CD4-positive, alpha-beta T cell (primary cell): ENCODE measurements around the gene GBGT1. TPM values are rescaled to one million over a fixed set of nuclear protein-coding genes. Genes with fewer than 3 reads are reported as not detected.

Source experiments
- ATAC-seq: fragments of 200-7000 bp; cut with Tn5 transposase; one replicate; pipeline ENCODE4 v1.10.0; 2022; ENCODE audit warnings: mild to moderate bottlenecking; ENCODE audit not compliant: poor library complexity
- CTCF ChIA-PET: fragments of 350-600 bp; sonication (Branson Sonifier 250); formaldehyde crosslinking; loops from one replicate; lab custom pipeline; 2021; ENCODE audit warnings: antibody characterized with exemption, inconsistent platforms; lab: Charles Lee
- POLR2A ChIA-PET: fragments of 350-600 bp; sonication (Branson Sonifier 250); formaldehyde crosslinking; loops from one replicate; lab custom pipeline; 2021; ENCODE audit warnings: antibody characterized with exemption, inconsistent platforms; lab: Charles Lee
- DNase-seq, 14 experiments: peaks; one replicate each; pipeline ENCODE4 v3.0.0-alpha.2; 2013 to 2020; ENCODE audit warnings: mixed read lengths in 2 of 14
- H3K27ac ChIP-seq, 2 donors: one replicate each; pipeline versions ENCODE4 v1.5.1 to v1.7.0; 2013; ENCODE audit warnings: low read length in 2 of 2, low read depth in 1 of 2, mild to moderate bottlenecking in 1 of 2
- H3K27me3 ChIP-seq, 2 experiments: 1 replicate in 1 of 2; 2 replicates in 1 of 2; pipeline versions ENCODE4 v1.6.1 to v1.7.0; 2013; ENCODE audit warnings: low read length in 2 of 2, control low read depth in 1 of 2, mild to moderate bottlenecking in 1 of 2, moderate library complexity in 1 of 2; ENCODE audit not compliant: insufficient read depth in 2 of 2, control insufficient read depth in 1 of 2
- H3K36me3 ChIP-seq: one replicate; pipeline ENCODE4 v1.6.1; 2013; ENCODE audit warnings: low read length, control low read depth; ENCODE audit not compliant: insufficient read depth
- H3K4me1 ChIP-seq: one replicate; pipeline ENCODE4 v1.6.1; 2013; ENCODE audit warnings: low read length, control low read depth; ENCODE audit not compliant: insufficient read depth
- H3K4me3 ChIP-seq: one replicate; pipeline ENCODE4 v1.5.1; 2013; ENCODE audit warnings: mild to moderate bottlenecking, low read length, moderate library complexity
- H3K9me3 ChIP-seq, 2 experiments: 1 replicate in 1 of 2; 2 replicates in 1 of 2; pipeline versions ENCODE4 v1.6.1 to v1.7.0; 2013; ENCODE audit warnings: low read length in 2 of 2, mild to moderate bottlenecking in 2 of 2, control low read depth in 1 of 2, moderate library complexity in 1 of 2; ENCODE audit not compliant: control insufficient read depth in 1 of 2, insufficient read depth in 1 of 2
- H3K27ac Mint-ChIP-seq: one replicate; pipeline ENCODE4 v1.8.0; 2020; ENCODE audit warnings: mixed read lengths
- H3K27me3 Mint-ChIP-seq: one replicate; pipeline ENCODE4 v1.8.0; 2021; ENCODE audit warnings: mixed read lengths
- H3K36me3 Mint-ChIP-seq: one replicate; pipeline ENCODE4 v1.8.0; 2021; ENCODE audit warnings: low read depth, mixed read lengths
- H3K4me1 Mint-ChIP-seq: one replicate; pipeline ENCODE4 v1.8.0; 2021; ENCODE audit warnings: low read depth, mixed read lengths
- H3K4me3 Mint-ChIP-seq: one replicate; pipeline ENCODE4 v1.8.0; 2020; ENCODE audit warnings: mild to moderate bottlenecking, mixed read lengths
- H3K9me3 Mint-ChIP-seq: one replicate; pipeline ENCODE4 v1.8.0; 2020; ENCODE audit warnings: mixed read lengths
- intact Hi-C, 2 experiments: fragments of 100-400 bp; cut with DNase I in 1 of 2; cut with micrococcal nuclease in 1 of 2; formaldehyde crosslinking; loops; one replicate each; pipeline versions ENCODE4 v1.15.1 to v1.9.0; 2023 to 2025; cut with DNase I, micrococcal nuclease
- total RNA-seq, 174 experiments: library from RNA in 2 of 174; stranded (reverse) in 2 of 174; gene quantifications; one replicate each; pipeline ENCODE4 v1.2.3 and lab custom pipeline; 2021 to 2026
- TF ChIP-seq, protein P1 (sequence below): fragments of 200-600 bp; IDR thresholded peaks from one replicate; pipeline ENCODE4 v1.8.0; 2022; ENCODE audit warnings: antibody characterized with exemption, mild to moderate bottlenecking

Gene GBGT1
- total RNA-seq, 2 experiments from 2014 or later = 1.3 to 1.8 TPM

DNA sequence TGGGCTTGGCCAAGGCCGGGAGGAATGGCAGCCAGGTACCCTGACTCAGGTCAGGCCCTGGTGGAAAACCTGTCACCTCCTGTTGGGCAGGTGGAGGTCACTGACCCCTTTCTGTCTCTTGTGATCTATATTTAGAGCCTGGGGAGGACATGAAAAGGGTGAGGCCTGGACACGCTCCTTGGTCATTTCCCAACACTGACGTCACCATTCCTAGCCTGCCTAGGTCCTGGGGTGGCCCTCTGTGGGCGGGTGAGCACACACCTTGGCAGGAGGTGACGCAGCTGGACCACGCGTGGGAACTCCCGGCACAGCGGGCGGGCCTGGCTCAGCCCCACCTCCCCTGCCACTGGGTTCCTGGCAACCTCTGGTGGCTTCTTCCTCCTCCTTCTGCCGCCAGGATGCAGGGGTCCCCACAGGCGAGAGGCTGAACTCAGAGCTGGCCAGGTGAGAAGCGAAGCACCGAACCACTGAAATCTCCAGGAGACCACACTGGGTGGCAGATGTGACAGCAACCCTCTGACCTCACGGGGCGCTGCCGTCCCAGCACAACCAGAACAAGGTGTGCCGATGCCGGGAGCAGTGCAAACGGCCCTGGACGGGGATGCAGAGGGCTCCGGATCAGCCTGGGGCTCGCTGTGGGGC lies 36.3 kb downstream of the GBGT1 start:
- POLR2A ChIA-PET = no interaction called here
- H3K27me3 ChIP-seq = no peaks in the 10 kb centered on the region
- TF ChIP-seq, protein P1, sequence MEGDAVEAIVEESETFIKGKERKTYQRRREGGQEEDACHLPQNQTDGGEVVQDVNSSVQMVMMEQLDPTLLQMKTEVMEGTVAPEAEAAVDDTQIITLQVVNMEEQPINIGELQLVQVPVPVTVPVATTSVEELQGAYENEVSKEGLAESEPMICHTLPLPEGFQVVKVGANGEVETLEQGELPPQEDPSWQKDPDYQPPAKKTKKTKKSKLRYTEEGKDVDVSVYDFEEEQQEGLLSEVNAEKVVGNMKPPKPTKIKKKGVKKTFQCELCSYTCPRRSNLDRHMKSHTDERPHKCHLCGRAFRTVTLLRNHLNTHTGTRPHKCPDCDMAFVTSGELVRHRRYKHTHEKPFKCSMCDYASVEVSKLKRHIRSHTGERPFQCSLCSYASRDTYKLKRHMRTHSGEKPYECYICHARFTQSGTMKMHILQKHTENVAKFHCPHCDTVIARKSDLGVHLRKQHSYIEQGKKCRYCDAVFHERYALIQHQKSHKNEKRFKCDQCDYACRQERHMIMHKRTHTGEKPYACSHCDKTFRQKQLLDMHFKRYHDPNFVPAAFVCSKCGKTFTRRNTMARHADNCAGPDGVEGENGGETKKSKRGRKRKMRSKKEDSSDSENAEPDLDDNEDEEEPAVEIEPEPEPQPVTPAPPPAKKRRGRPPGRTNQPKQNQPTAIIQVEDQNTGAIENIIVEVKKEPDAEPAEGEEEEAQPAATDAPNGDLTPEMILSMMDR = no peak
- Mint-ChIP-seq H3K27me3 (no peaks in the 10 kb centered on the region), H3K27ac (peak overlapping the region; percentile 96), H3K36me3 (peaks cover 9% of the 10 kb centered on the region), H3K4me1 (peaks cover 73% of the 10 kb centered on the region), H3K4me3 (peak overlapping the region; percentile 78), H3K9me3 (no peaks in the 10 kb centered on the region)
- intact Hi-C loops = loop anchor here in 1 of 2 experiments (5.0 kb wide), 1 partner anchor 770 kb away; no protein-coding TSS in a partner anchor
- H3K4me1 ChIP-seq = peaks cover 95% of the 10 kb centered on the region
- no peaks in the 10 kb centered on the region for H3K9me3 ChIP-seq
- H3K36me3 ChIP-seq = peaks cover 16% of the 10 kb centered on the region
- H3K27ac ChIP-seq = peak overlapping the region; percentile 30 to 86
- ATAC-seq (peak; percentile 44), DNase-seq (peak in 9 of 14 experiments; percentile 33 to 89 (median 49))
- H3K4me3 ChIP-seq = peak overlapping the region; percentile 67
- CTCF ChIA-PET = interaction anchor here (2.8 kb wide), 2 partner anchors 17 to 20 kb away, joined by 9 to 12 read pairs; no protein-coding TSS in a partner anchor

DNA sequence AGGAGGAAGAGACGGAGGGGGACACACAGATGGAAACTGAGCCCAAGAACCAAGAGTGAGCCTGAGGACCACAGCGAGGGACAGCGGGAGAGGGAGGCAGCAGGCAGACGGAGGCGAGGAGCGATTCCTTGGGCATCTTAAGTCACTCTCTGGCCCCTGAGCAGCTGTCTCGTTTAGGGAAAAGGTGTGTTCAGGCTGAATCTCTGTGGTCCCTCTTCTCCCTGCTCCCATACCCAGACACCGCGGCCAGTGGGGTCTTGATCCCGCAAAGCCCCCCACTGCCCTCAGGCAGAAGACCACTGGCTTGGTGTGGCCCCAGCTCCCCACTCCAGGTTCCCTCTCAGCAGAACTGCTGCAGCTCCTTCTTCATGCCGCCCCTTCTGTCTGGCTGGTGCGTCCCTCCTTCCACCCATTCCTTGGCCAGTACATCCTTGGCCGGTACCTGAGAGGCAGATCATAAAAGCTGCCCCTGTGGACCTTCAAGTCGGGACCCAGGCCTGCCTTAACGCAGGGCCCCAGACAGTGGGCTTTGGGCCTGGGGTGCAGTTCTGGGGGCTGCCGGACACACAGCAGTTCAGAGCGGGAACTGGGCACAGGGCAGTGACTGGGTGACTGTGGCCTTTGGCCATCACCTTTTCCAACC lies 36.9 kb downstream of the GBGT1 start:
- no peak overlapping the region for H3K4me3 ChIP-seq
- peak overlapping the region; percentile 46 to 86 for H3K27ac ChIP-seq
- TF ChIP-seq, protein P1 = no peak
- H3K36me3 ChIP-seq = peaks cover 16% of the 10 kb centered on the region
- H3K4me3 Mint-ChIP-seq = peak overlapping the region; percentile 78
- H3K27me3 Mint-ChIP-seq = no peaks in the 10 kb centered on the region
- no peaks in the 10 kb centered on the region for H3K27me3 ChIP-seq
- H3K9me3 Mint-ChIP-seq = no peaks in the 10 kb centered on the region
- peaks cover 72% of the 10 kb centered on the region for H3K4me1 Mint-ChIP-seq
- DNase-seq (no peak), ATAC-seq (no peak)
- peaks cover 9% of the 10 kb centered on the region for H3K36me3 Mint-ChIP-seq
- H3K9me3 ChIP-seq = no peaks in the 10 kb centered on the region
- H3K27ac Mint-ChIP-seq = peak overlapping the region; percentile 96
- CTCF ChIA-PET = interaction anchor here (2.8 kb wide), 2 partner anchors 18 to 21 kb away, joined by 9 to 12 read pairs; no protein-coding TSS in a partner anchor
- POLR2A ChIA-PET = interaction anchor here (1.2 kb wide), 1 partner anchor 16 kb away, joined by 3 read pairs; no protein-coding TSS in a partner anchor
- intact Hi-C loops = loop anchor here in 1 of 2 experiments (5.0 kb wide), 1 partner anchor 770 kb away; no protein-coding TSS in a partner anchor
- peaks cover 95% of the 10 kb centered on the region for H3K4me1 ChIP-seq

DNA sequence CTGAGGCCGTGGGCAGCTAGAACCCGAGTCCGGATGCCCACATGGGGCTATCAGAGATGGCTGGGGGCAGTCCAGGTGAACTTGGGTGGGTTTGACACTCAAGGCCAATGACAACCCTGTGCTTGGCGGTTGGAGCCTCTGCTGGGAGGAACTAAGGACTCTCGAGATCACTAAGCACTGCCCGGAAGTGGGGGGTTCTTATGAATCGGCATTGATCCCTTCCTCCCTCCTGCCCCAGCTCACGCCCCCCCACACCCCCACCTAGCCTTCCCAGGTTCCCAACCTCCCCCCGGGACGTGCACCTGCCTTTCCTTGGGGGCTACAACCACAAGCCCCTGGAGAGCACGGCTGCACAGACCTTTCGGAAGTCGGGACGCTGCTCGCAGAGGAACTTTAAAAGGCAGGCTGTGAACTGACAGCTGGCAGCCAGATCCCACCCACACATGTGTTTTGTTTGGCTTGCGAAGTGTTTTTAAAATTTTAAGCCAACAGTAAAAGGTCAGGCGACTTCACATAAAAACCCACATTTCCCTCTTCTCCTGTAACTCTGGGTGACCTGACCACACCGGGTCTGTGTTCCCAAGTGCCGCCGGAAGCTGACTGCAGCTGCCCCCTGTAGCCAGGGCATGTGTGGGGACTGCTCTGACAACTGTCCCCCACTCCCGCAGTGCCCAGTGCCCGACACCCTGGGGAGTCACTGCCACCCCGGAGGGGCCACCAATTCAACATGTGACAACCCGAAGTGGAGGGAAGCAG lies 37.6 kb downstream of the GBGT1 start:
- Histone ChIP-seq H3K4me3 (peak overlapping the region; percentile 12), H3K27me3 (no peaks in the 10 kb centered on the region), H3K4me1 (peaks cover 93% of the 10 kb centered on the region), H3K9me3 (no peaks in the 10 kb centered on the region), H3K36me3 (peaks cover 16% of the 10 kb centered on the region), H3K27ac (peak overlapping the region; percentile 46 to 86)
- POLR2A ChIA-PET = interaction anchor here (1.2 kb wide), 1 partner anchor 17 kb away, joined by 3 read pairs; no protein-coding TSS in a partner anchor
- TF ChIP-seq, protein P1 = no peak
- peak in 4 of 14 experiments; percentile 19 to 62 (median 50) for DNase-seq
- intact Hi-C loops = loop anchor here in 1 of 2 experiments (5.0 kb wide), 1 partner anchor 769 kb away; no protein-coding TSS in a partner anchor
- peaks cover 15% of the 10 kb centered on the region for H3K36me3 Mint-ChIP-seq
- no peak for ATAC-seq
- no peaks in the 10 kb centered on the region for H3K9me3 Mint-ChIP-seq
- peaks cover 71% of the 10 kb centered on the region for H3K4me1 Mint-ChIP-seq
- H3K27me3 Mint-ChIP-seq = no peaks in the 10 kb centered on the region
- peak overlapping the region; percentile 78 for H3K4me3 Mint-ChIP-seq
- peak overlapping the region; percentile 96 for H3K27ac Mint-ChIP-seq
- CTCF ChIA-PET = interaction anchor here (2.8 kb wide), 2 partner anchors 18 to 21 kb away, joined by 9 to 12 read pairs; no protein-coding TSS in a partner anchor
